ENCODE data around the gene OTOP2.

DNA sequence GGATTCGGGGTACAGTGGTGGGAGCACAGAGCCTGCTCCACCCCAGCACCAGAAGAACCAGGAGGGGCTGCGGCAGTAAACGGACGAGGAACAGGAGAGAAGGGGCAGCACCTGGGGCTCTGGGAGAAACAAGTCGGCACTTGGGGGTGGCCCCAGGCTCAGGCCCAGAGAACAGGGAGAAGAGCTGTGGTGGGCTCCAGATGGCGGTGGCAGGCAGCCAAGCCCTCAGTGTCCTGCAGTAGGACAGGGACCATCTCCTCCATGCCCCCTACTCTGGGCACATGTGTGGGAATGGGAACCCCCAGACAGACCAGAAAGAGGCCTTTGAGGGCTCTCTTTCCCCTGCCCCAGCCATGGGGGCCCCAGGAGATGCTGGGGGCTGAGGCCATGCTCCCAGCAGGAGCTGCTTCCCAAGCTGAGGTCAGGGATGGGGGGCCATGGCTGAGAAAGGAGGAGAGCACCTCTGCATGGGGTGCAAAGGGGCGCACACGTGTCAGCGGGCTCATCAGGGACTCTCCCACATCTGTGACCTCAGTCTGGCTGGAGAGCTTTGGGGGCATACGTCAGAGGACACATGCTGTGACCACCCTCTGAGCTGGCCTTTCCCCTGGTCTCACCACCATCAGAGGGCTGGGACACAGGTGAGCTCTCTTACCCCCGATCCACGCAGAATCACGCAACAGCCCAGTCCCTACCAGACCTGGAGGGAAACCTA is 7.8 kb upstream of the OTOP2 start:
- TF ChIP-seq, protein P1, sequence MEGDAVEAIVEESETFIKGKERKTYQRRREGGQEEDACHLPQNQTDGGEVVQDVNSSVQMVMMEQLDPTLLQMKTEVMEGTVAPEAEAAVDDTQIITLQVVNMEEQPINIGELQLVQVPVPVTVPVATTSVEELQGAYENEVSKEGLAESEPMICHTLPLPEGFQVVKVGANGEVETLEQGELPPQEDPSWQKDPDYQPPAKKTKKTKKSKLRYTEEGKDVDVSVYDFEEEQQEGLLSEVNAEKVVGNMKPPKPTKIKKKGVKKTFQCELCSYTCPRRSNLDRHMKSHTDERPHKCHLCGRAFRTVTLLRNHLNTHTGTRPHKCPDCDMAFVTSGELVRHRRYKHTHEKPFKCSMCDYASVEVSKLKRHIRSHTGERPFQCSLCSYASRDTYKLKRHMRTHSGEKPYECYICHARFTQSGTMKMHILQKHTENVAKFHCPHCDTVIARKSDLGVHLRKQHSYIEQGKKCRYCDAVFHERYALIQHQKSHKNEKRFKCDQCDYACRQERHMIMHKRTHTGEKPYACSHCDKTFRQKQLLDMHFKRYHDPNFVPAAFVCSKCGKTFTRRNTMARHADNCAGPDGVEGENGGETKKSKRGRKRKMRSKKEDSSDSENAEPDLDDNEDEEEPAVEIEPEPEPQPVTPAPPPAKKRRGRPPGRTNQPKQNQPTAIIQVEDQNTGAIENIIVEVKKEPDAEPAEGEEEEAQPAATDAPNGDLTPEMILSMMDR (IDR thresholded peaks at IDR 0.05), result no peak
- TF ChIP-seq POLR2A (IDR thresholded peaks at IDR 0.05), result no peak
